ENCODE measurements around the gene SKAP1. TPM values are rescaled to one million over a fixed set of nuclear protein-coding genes. Genes with fewer than 3 reads are reported as not detected.

SKAP1 gene
- total and polyA plus RNA-seq, 2 of the 13 experiments (the other 11 are each of a cell fraction or from before 2014, with no cell fraction given), result 0.21 TPM; not detected in 1

- TF ChIP-seq ZNF564 (CRISPR knock-in tag; IDR thresholded peaks at IDR 0.05), result no peak
- TF ChIP-seq ZNF703 (CRISPR knock-in tag; IDR thresholded peaks at IDR 0.05; ENCODE audit: borderline replicate concordance), result no peak
- no peak for TF ChIP-seq ZNF788 (CRISPR knock-in tag; IDR thresholded peaks at IDR 0.05; ENCODE audit: borderline replicate concordance)
- no peak for TF ChIP-seq GZF1 (CRISPR knock-in tag; IDR thresholded peaks at IDR 0.05)
- no peak for TF ChIP-seq GLMP (CRISPR knock-in tag; IDR thresholded peaks at IDR 0.05; ENCODE audit: borderline replicate concordance)
- no peak for TF ChIP-seq KAT7 (CRISPR knock-in tag; IDR thresholded peaks at IDR 0.05; ENCODE audit: borderline replicate concordance)
- TF ChIP-seq, protein P1, sequence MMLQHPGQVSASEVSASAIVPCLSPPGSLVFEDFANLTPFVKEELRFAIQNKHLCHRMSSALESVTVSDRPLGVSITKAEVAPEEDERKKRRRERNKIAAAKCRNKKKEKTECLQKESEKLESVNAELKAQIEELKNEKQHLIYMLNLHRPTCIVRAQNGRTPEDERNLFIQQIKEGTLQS (CRISPR knock-in tag; IDR thresholded peaks at IDR 0.05), result 0 out of 2 replicates have a peak, but pooled peaks have one; percentile 28
- no peak for TF ChIP-seq ZNF230 (CRISPR knock-in tag; IDR thresholded peaks at IDR 0.05)
- TF ChIP-seq, protein P2, sequence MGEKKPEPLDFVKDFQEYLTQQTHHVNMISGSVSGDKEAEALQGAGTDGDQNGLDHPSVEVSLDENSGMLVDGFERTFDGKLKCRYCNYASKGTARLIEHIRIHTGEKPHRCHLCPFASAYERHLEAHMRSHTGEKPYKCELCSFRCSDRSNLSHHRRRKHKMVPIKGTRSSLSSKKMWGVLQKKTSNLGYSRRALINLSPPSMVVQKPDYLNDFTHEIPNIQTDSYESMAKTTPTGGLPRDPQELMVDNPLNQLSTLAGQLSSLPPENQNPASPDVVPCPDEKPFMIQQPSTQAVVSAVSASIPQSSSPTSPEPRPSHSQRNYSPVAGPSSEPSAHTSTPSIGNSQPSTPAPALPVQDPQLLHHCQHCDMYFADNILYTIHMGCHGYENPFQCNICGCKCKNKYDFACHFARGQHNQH (CRISPR knock-in tag; IDR thresholded peaks at IDR 0.05), result no peak
- TF ChIP-seq, protein P3, sequence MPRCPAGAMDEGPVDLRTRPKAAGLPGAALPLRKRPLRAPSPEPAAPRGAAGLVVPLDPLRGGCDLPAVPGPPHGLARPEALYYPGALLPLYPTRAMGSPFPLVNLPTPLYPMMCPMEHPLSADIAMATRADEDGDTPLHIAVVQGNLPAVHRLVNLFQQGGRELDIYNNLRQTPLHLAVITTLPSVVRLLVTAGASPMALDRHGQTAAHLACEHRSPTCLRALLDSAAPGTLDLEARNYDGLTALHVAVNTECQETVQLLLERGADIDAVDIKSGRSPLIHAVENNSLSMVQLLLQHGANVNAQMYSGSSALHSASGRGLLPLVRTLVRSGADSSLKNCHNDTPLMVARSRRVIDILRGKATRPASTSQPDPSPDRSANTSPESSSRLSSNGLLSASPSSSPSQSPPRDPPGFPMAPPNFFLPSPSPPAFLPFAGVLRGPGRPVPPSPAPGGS (CRISPR knock-in tag; IDR thresholded peaks at IDR 0.05), result no peak
- TF ChIP-seq ZNF552 (CRISPR knock-in tag; IDR thresholded peaks at IDR 0.05; ENCODE audit: borderline replicate concordance), result no peak
- TF ChIP-seq ZSCAN12 (CRISPR knock-in tag; IDR thresholded peaks at IDR 0.05), result no peak
- no peak for TF ChIP-seq IRX3 (CRISPR knock-in tag; IDR thresholded peaks at IDR 0.05; ENCODE audit: borderline replicate concordance, low read depth)
- TF ChIP-seq TAF15 (IDR thresholded peaks at IDR 0.05; ENCODE audit: low read depth, low read length, poor library complexity, severe bottlenecking), result no peak
- no peak for TF ChIP-seq HCFC1 (IDR thresholded peaks at IDR 0.05; ENCODE audit: low read depth, low read length)
- no peak for TF ChIP-seq PHF21A (CRISPR knock-in tag; IDR thresholded peaks at IDR 0.05)
- TF ChIP-seq ZNF746 (CRISPR knock-in tag; IDR thresholded peaks at IDR 0.05), result 0 out of 2 replicates have a peak, but pooled peaks have one; percentile 51
- TF ChIP-seq, protein P4, sequence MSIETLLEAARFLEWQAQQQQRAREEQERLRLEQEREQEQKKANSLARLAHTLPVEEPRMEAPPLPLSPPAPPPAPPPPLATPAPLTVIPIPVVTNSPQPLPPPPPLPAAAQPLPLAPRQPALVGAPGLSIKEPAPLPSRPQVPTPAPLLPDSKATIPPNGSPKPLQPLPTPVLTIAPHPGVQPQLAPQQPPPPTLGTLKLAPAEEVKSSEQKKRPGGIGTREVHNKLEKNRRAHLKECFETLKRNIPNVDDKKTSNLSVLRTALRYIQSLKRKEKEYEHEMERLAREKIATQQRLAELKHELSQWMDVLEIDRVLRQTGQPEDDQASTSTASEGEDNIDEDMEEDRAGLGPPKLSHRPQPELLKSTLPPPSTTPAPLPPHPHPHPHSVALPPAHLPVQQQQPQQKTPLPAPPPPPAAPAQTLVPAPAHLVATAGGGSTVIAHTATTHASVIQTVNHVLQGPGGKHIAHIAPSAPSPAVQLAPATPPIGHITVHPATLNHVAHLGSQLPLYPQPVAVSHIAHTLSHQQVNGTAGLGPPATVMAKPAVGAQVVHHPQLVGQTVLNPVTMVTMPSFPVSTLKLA (IDR thresholded peaks at IDR 0.05), result no peak
- TF ChIP-seq ZNF761 (CRISPR knock-in tag; conservative IDR thresholded peaks at IDR 0.05), result no peak
- TF ChIP-seq RAD21 (CRISPR knock-in tag; IDR thresholded peaks at IDR 0.05), result peak; percentile 41; the same call in 1 of the 2 replicates
Observed at GRCh38 chr17:48457080-48457836, 27.2 kb upstream of the SKAP1 start (continued).

Measured in HepG2 (cell line).